HCT116 (cell line): ENCODE measurements around the gene PTDSS2.

Experiments used
- CBX3 ChIP-seq: IDR thresholded peaks from 2 replicates; pipeline ENCODE4 v1.6.1; 2012; ENCODE audit warnings: low read depth
- CEBPB ChIP-seq: IDR thresholded peaks from 2 replicates; pipeline ENCODE4 v1.6.1; 2012; ENCODE audit warnings: low read depth
- EGR1 ChIP-seq: IDR thresholded peaks from 2 replicates; pipeline ENCODE4 v1.6.1; 2012; ENCODE audit warnings: low read depth
- EZH2 ChIP-seq: fragments of 200-600 bp; sonication (generic); IDR thresholded peaks from 2 replicates; pipeline ENCODE4 v1.6.1; 2017; ENCODE audit warnings: antibody characterized with exemption, mixed run types
- EZH2phosphoT487 ChIP-seq: fragments of 200-600 bp; IDR thresholded peaks from 2 replicates; pipeline ENCODE4 v1.6.1; 2018; ENCODE audit warnings: antibody characterized with exemption, borderline replicate concordance
- POLR2A ChIP-seq: IDR thresholded peaks from 2 replicates; pipeline ENCODE4 v1.7.0; 2011; ENCODE audit warnings: borderline replicate concordance; ENCODE audit not compliant: insufficient read depth, insufficient read length; ENCODE audit errors: extremely low read depth
- SP1 ChIP-seq: IDR thresholded peaks from 2 replicates; pipeline ENCODE4 v1.6.1; 2012; ENCODE audit warnings: low read depth
- YY1 ChIP-seq: IDR thresholded peaks from 2 replicates; pipeline ENCODE4 v1.6.1; 2011; ENCODE audit warnings: low read length, low read depth, moderate library complexity, mild to moderate bottlenecking; ENCODE audit not compliant: insufficient replicate concordance; ENCODE audit errors: extremely low read depth
- ZNF274 ChIP-seq: fragments of 200-500 bp; sonication (Bioruptor generic); IDR thresholded peaks from 2 replicates; pipeline ENCODE4 v1.6.1; 2014; ENCODE audit warnings: mild to moderate bottlenecking, low read depth, low read length, inconsistent platforms
- TF ChIP-seq, protein P1 (sequence below), 3 experiments: fragments of 200-600 bp in 1 of 3; sonication (generic) in 1 of 3; IDR thresholded peaks in 2 of 3; conservative IDR thresholded peaks in 1 of 3; 2 replicates each; pipeline ENCODE4 v1.5.1; 2012 to 2017; ENCODE audit warnings: low read depth in 2 of 3, low read length in 2 of 3, antibody characterized with exemption in 1 of 3, borderline replicate concordance in 1 of 3, control low read depth in 1 of 3, mild to moderate bottlenecking in 1 of 3, mixed read lengths in 1 of 3, mixed run types in 1 of 3, moderate library complexity in 1 of 3; ENCODE audit not compliant: insufficient read depth in 1 of 3
- TF ChIP-seq, protein P2 (sequence below): IDR thresholded peaks from 2 replicates; pipeline ENCODE4 v1.6.1; 2012; ENCODE audit warnings: low read depth
- TF ChIP-seq, protein P3 (sequence below): IDR thresholded peaks from 2 replicates; pipeline ENCODE4 v1.6.1; 2012

DNA sequence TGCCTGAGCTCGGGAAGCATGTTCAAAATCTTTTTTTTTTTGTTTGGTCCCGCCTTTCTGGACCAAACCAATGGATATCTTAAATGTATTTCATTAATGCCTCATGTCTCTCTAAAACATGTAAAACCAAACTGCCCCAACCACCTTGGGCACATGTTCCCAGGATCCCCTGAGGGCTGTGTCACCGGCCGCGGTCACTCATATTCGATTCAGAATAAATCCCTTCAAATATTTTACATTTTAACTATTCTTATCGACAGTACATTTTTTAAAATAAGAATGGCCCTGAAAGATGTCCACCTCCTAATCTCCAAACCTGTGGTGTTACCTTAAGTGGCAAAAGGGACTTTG is 54.9 kb downstream of the PTDSS2 start:
- TF ChIP-seq SP1 (no peak), CEBPB (no peak), YY1 (no peak), POLR2A (no peak), EZH2phosphoT487 (no peak), CBX3 (no peak), EGR1 (no peak), ZNF274 (no peak), EZH2 (no peak)
- TF ChIP-seq, protein P1, sequence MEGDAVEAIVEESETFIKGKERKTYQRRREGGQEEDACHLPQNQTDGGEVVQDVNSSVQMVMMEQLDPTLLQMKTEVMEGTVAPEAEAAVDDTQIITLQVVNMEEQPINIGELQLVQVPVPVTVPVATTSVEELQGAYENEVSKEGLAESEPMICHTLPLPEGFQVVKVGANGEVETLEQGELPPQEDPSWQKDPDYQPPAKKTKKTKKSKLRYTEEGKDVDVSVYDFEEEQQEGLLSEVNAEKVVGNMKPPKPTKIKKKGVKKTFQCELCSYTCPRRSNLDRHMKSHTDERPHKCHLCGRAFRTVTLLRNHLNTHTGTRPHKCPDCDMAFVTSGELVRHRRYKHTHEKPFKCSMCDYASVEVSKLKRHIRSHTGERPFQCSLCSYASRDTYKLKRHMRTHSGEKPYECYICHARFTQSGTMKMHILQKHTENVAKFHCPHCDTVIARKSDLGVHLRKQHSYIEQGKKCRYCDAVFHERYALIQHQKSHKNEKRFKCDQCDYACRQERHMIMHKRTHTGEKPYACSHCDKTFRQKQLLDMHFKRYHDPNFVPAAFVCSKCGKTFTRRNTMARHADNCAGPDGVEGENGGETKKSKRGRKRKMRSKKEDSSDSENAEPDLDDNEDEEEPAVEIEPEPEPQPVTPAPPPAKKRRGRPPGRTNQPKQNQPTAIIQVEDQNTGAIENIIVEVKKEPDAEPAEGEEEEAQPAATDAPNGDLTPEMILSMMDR (IDR thresholded peaks at IDR 0.05 in 2 of 3, conservative IDR thresholded peaks at IDR 0.05 in 1 of 3; ENCODE audit: borderline replicate concordance in 1 of 3, insufficient read depth in 1 of 3, low read depth in 2 of 3, low read length in 2 of 3) = no peak
- TF ChIP-seq, protein P2, sequence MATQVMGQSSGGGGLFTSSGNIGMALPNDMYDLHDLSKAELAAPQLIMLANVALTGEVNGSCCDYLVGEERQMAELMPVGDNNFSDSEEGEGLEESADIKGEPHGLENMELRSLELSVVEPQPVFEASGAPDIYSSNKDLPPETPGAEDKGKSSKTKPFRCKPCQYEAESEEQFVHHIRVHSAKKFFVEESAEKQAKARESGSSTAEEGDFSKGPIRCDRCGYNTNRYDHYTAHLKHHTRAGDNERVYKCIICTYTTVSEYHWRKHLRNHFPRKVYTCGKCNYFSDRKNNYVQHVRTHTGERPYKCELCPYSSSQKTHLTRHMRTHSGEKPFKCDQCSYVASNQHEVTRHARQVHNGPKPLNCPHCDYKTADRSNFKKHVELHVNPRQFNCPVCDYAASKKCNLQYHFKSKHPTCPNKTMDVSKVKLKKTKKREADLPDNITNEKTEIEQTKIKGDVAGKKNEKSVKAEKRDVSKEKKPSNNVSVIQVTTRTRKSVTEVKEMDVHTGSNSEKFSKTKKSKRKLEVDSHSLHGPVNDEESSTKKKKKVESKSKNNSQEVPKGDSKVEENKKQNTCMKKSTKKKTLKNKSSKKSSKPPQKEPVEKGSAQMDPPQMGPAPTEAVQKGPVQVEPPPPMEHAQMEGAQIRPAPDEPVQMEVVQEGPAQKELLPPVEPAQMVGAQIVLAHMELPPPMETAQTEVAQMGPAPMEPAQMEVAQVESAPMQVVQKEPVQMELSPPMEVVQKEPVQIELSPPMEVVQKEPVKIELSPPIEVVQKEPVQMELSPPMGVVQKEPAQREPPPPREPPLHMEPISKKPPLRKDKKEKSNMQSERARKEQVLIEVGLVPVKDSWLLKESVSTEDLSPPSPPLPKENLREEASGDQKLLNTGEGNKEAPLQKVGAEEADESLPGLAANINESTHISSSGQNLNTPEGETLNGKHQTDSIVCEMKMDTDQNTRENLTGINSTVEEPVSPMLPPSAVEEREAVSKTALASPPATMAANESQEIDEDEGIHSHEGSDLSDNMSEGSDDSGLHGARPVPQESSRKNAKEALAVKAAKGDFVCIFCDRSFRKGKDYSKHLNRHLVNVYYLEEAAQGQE = no peak
- TF ChIP-seq, protein P3, sequence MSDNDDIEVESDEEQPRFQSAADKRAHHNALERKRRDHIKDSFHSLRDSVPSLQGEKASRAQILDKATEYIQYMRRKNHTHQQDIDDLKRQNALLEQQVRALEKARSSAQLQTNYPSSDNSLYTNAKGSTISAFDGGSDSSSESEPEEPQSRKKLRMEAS = no peak
